ENCODE data around the gene MYF5. TPM values are rescaled to one million over a fixed set of nuclear protein-coding genes. Genes with fewer than 3 reads are reported as not detected.

The MYF5 gene
- total RNA-seq, 2 experiments from 2014 or later: not detected

DNA sequence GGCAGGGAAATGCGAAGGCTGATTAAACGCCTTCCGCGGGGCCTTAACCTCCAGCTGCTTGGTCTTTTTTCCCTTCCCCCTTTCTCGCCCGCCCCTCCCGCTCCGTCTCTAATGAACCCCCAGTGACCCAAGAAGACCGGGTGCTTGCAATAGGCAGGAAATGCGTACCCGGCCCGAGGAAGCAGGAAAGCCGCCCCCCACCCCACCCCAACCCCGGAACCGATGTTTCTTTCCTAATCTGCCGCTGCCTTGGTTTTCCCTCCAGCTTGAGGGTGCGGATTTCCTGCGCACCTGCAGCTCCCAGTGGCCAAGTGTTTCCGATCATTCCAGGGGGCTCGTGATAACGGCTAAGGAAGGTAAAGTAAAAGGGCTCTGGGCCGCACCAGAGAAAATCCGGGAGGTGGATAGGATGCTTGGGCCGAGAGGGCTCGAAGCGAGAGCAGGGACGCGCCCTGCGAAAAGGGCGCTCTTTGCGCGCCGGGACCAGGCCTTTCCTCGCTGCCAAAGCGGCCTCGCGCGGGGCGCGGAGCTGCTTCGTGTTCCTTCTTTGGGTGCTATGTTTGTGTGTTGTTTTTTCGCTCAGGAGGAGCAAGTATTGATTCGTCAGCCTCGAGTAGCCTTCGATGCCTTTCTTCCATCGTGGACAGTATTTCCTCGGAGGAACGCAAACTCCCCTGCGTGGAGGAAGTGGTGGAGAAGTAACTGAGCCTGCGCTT, 8.3 kb upstream of the MYF5 start:
- DNase-seq (no peak), ATAC-seq (ENCODE audit: poor library complexity) (no peak)
- Mint-ChIP-seq H3K4me1 (ENCODE audit: low read depth) (no peaks in the 10 kb centered on the region), H3K4me3 (no peak overlapping the region), H3K9me3 (no peaks in the 10 kb centered on the region), H3K36me3 (ENCODE audit: low read depth) (no peaks in the 10 kb centered on the region), H3K27ac (no peak overlapping the region), H3K27me3 (peaks cover 66% of the 10 kb centered on the region)
- CTCF ChIA-PET: no interaction called here
- intact Hi-C loops (cut with DNase I, micrococcal nuclease): no loop called here
- peaks cover 0 to 20% of the 10 kb centered on the region in 2 experiments for H3K9me3 ChIP-seq (ENCODE audit: control insufficient read depth in 1 of 2, insufficient read depth in 1 of 2, low read length in 2 of 2)
- H3K4me3 ChIP-seq (ENCODE audit: low read length): no peak overlapping the region
- peaks cover 21 to 25% of the 10 kb centered on the region in 2 experiments for H3K27me3 ChIP-seq (ENCODE audit: control insufficient read depth in 1 of 2, insufficient read depth in 2 of 2, low read length in 2 of 2)
- TF ChIP-seq, protein P1, sequence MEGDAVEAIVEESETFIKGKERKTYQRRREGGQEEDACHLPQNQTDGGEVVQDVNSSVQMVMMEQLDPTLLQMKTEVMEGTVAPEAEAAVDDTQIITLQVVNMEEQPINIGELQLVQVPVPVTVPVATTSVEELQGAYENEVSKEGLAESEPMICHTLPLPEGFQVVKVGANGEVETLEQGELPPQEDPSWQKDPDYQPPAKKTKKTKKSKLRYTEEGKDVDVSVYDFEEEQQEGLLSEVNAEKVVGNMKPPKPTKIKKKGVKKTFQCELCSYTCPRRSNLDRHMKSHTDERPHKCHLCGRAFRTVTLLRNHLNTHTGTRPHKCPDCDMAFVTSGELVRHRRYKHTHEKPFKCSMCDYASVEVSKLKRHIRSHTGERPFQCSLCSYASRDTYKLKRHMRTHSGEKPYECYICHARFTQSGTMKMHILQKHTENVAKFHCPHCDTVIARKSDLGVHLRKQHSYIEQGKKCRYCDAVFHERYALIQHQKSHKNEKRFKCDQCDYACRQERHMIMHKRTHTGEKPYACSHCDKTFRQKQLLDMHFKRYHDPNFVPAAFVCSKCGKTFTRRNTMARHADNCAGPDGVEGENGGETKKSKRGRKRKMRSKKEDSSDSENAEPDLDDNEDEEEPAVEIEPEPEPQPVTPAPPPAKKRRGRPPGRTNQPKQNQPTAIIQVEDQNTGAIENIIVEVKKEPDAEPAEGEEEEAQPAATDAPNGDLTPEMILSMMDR (IDR thresholded peaks at IDR 0.05): no peak
- H3K36me3 ChIP-seq (ENCODE audit: insufficient read depth, low read length): no peaks in the 10 kb centered on the region
- no peak overlapping the region for H3K27ac ChIP-seq (ENCODE audit: low read depth in 1 of 2, low read length in 2 of 2)
- H3K4me1 ChIP-seq (ENCODE audit: insufficient read depth, low read length): no peaks in the 10 kb centered on the region
- POLR2A ChIA-PET: no interaction called here

DNA sequence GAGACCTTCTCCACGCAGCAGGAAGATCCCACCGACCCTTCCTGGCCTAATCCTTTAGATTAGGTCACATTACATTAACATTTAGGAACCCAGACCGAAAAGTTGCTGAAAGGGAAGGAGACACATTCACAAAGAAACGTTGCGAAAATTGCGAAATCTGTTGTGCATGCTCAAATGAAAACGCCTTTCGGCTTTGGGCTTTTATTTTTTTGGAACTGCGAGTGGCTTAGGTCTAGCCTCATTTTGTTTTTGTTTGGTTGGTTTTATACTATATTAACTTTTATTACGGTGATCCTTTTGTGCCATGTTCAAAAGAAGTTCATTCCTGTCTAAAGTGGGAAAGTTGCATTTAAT, 7.8 kb upstream of the MYF5 start:
- intact Hi-C loops (cut with DNase I, micrococcal nuclease): no loop called here
- H3K36me3 Mint-ChIP-seq (ENCODE audit: low read depth): no peaks in the 10 kb centered on the region
- no peak for DNase-seq
- no peak overlapping the region for H3K4me3 ChIP-seq (ENCODE audit: low read length)
- H3K9me3 Mint-ChIP-seq: no peaks in the 10 kb centered on the region
- ATAC-seq (ENCODE audit: poor library complexity): no peak
- peaks cover 71% of the 10 kb centered on the region for H3K27me3 Mint-ChIP-seq
- H3K4me1 Mint-ChIP-seq (ENCODE audit: low read depth): no peaks in the 10 kb centered on the region
- H3K4me1 ChIP-seq (ENCODE audit: insufficient read depth, low read length): no peaks in the 10 kb centered on the region
- H3K27me3 ChIP-seq (ENCODE audit: control insufficient read depth in 1 of 2, insufficient read depth in 2 of 2, low read length in 2 of 2): peaks cover 21 to 25% of the 10 kb centered on the region in 2 experiments
- no peak overlapping the region for H3K27ac ChIP-seq (ENCODE audit: low read depth in 1 of 2, low read length in 2 of 2)
- POLR2A ChIA-PET: no interaction called here
- CTCF ChIA-PET: no interaction called here
- no peaks in the 10 kb centered on the region for H3K36me3 ChIP-seq (ENCODE audit: insufficient read depth, low read length)
- TF ChIP-seq, protein P1 (IDR thresholded peaks at IDR 0.05): no peak
- H3K9me3 ChIP-seq (ENCODE audit: control insufficient read depth in 1 of 2, insufficient read depth in 1 of 2, low read length in 2 of 2): peaks cover 0 to 21% of the 10 kb centered on the region in 2 experiments
- no peak overlapping the region for H3K27ac Mint-ChIP-seq
- no peak overlapping the region for H3K4me3 Mint-ChIP-seq

DNA sequence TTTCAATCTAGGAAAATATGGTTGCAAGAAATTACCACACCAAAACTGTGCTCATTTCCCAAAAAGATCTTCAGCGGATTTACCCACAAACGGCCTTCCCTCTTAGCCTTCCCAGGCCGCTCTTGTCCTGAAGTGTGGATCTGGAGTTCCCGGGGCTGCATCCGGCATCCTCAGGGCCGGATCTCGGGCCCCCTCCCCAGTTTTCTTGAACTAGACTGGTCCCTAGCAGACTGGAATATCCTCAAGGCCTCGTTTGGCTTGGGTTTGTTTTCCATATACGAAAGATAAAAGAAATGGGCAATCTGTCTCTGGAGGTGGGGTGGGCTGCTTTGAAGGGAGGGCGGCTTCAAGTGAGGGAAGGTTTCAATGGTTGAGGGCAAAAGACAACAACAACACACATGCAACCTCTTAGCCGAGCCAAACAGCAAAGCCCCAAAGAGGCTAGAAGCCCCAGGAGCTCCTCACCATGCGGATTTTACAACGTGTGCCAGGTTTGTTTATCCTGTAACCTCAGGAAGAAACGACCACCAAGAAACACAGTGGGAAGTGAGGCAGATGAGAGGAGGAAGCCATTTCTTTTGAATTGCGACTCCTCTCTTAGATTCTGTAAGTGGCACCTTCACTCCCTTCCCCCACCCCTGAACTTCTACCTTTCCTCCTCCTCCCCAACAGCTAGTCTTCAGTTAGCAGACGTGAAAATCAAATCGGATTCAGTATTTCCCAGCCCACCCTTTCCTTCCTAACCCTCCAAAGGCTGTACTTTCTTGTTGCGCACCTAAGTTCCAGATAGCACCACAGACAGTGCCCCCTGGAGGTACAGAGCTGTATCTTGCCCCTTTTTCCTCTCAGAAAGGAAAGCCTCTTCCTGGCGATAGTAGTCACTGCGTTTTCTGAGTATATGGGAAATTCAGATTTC, 6.6 kb upstream of the MYF5 start:
- Mint-ChIP-seq H3K27me3 (peaks cover 82% of the 10 kb centered on the region), H3K9me3 (no peaks in the 10 kb centered on the region), H3K36me3 (ENCODE audit: low read depth) (no peaks in the 10 kb centered on the region), H3K4me3 (no peak overlapping the region), H3K4me1 (ENCODE audit: low read depth) (no peaks in the 10 kb centered on the region), H3K27ac (no peak overlapping the region)
- Histone ChIP-seq H3K9me3 (ENCODE audit: control insufficient read depth in 1 of 2, insufficient read depth in 1 of 2, low read length in 2 of 2) (peaks cover 0 to 24% of the 10 kb centered on the region in 2 experiments), H3K27me3 (ENCODE audit: control insufficient read depth in 1 of 2, insufficient read depth in 2 of 2, low read length in 2 of 2) (peaks cover 25 to 29% of the 10 kb centered on the region in 2 experiments), H3K36me3 (ENCODE audit: insufficient read depth, low read length) (no peaks in the 10 kb centered on the region), H3K4me1 (ENCODE audit: insufficient read depth, low read length) (no peaks in the 10 kb centered on the region), H3K27ac (ENCODE audit: low read depth in 1 of 2, low read length in 2 of 2) (no peak overlapping the region), H3K4me3 (ENCODE audit: low read length) (no peak overlapping the region)
- intact Hi-C loops (cut with DNase I, micrococcal nuclease): no loop called here
- TF ChIP-seq, protein P1 (IDR thresholded peaks at IDR 0.05): no peak
- ATAC-seq (ENCODE audit: poor library complexity) (no peak), DNase-seq (no peak)
- ChIA-PET CTCF (no interaction called here), POLR2A (no interaction called here)

Data from CD4-positive, alpha-beta T cell (primary cell).